ENCODE results near the gene ZFAND3. TPM values are rescaled to one million over a fixed set of nuclear protein-coding genes. Genes with fewer than 3 reads are reported as not detected.

Gene ZFAND3
- total and polyA plus RNA-seq, 3 donors from 2014 or later, result 104 to 329 (median 109) TPM

GRCh38 chr6:38151580-38152500, 332.3 kb downstream of the ZFAND3 start:
- no peak for DNase-seq

GRCh38 chr6:38152620-38153019, 333.1 kb downstream of the ZFAND3 start:
- DNase-seq, result no peak
- H3K27ac ChIP-seq, result no peak overlapping the region
- no peaks in the 10 kb centered on the region for H3K36me3 ChIP-seq (ENCODE audit: low read depth, missing control alignments)
- TF ChIP-seq CTCF (IDR thresholded peaks at IDR 0.05), result no peak
- no peak for TF ChIP-seq POLR2A (IDR thresholded peaks at IDR 0.05)
- H3K4me3 ChIP-seq, result no peak overlapping the region
- no peaks in the 10 kb centered on the region for H3K27me3 ChIP-seq
- H3K4me1 ChIP-seq, result no peaks in the 10 kb centered on the region
- WGBS, 2 donors, result 90 to 92% methylated on average over 8 of the region's 8 CpGs
- no peaks in the 10 kb centered on the region for H3K9me3 ChIP-seq
- intact Hi-C loops (cut with DNase I; ENCODE audit: low total_unique reads), result loop anchor here (10.0 kb wide), 2 partner anchors 82 to 758 kb away; no protein-coding TSS in a partner anchor

More at GRCh38 chr6:38151580-38152500, 332.3 kb downstream of the ZFAND3 start:
- Histone ChIP-seq H3K27ac (no peak overlapping the region), H3K4me1 (no peaks in the 10 kb centered on the region), H3K4me3 (no peak overlapping the region), H3K9me3 (no peaks in the 10 kb centered on the region), H3K36me3 (ENCODE audit: low read depth, missing control alignments) (no peaks in the 10 kb centered on the region), H3K27me3 (no peaks in the 10 kb centered on the region)
- intact Hi-C loops (cut with DNase I; ENCODE audit: low total_unique reads), result loop anchor here (10.0 kb wide), 2 partner anchors 83 to 757 kb away; no protein-coding TSS in a partner anchor
- WGBS, 2 donors, result 94 to 95% methylated on average over 22 of the region's 22 CpGs
- TF ChIP-seq CTCF (IDR thresholded peaks at IDR 0.05), result no peak
- no peak for TF ChIP-seq POLR2A (IDR thresholded peaks at IDR 0.05)

- H3K4me3 ChIP-seq, result no peak overlapping the region
- H3K4me1 ChIP-seq, result no peaks in the 10 kb centered on the region
- 76 to 86% methylated on average over 21 to 23 of the region's 23 CpGs for WGBS, 2 donors
- no peak overlapping the region for H3K27ac ChIP-seq
- no peaks in the 10 kb centered on the region for H3K36me3 ChIP-seq (ENCODE audit: low read depth, missing control alignments)
- DNase-seq, result no peak
- no peaks in the 10 kb centered on the region for H3K9me3 ChIP-seq
- intact Hi-C loops (cut with DNase I; ENCODE audit: low total_unique reads), result loop anchor here (10.0 kb wide), 2 partner anchors 82 to 758 kb away; no protein-coding TSS in a partner anchor
- no peak for TF ChIP-seq CTCF (IDR thresholded peaks at IDR 0.05)
- TF ChIP-seq POLR2A (IDR thresholded peaks at IDR 0.05), result no peak
- no peaks in the 10 kb centered on the region for H3K27me3 ChIP-seq
Measured at GRCh38 chr6:38153076-38153797, 333.7 kb downstream of the ZFAND3 start.

- no peak for TF ChIP-seq CTCF (IDR thresholded peaks at IDR 0.05)
- TF ChIP-seq POLR2A (IDR thresholded peaks at IDR 0.05), result no peak
- H3K27ac ChIP-seq, result no peak overlapping the region
- no peaks in the 10 kb centered on the region for H3K27me3 ChIP-seq
- no peaks in the 10 kb centered on the region for H3K9me3 ChIP-seq
- intact Hi-C loops (cut with DNase I; ENCODE audit: low total_unique reads), result loop anchor here (10.0 kb wide), 2 partner anchors 81 to 759 kb away; no protein-coding TSS in a partner anchor
- 87 to 88% methylated on average over 10 to 16 of the region's 16 CpGs for WGBS, 2 donors
- DNase-seq, result no peak
- H3K36me3 ChIP-seq (ENCODE audit: low read depth, missing control alignments), result no peaks in the 10 kb centered on the region
- H3K4me1 ChIP-seq, result no peaks in the 10 kb centered on the region
- H3K4me3 ChIP-seq, result no peak overlapping the region
Measured at GRCh38 chr6:38153798-38154345, 334.3 kb downstream of the ZFAND3 start.

Data from testis (tissue), 3 donors.